ENCODE results near the gene CHML.

CHML gene

DNA sequence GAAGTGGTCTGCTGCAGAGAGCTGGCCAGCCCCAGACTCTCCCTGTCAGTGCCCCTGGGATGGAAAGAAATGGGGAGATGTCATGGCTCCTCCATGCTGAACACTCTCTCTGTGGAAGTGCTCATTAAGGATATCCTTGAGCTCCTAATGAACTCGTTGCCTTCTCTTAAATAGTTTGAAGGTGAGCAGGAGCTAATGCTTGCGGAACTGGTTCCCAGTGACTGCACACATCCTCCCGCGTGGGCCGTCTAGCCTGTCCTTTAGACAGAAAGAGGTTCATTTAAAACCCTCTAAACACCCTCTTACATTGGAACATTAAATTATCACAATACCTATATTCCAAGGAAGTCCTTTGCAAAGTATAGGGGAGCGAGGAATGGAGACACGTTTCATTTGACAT is 6.0 kb upstream of the CHML start:
- H3K4me1 ChIP-seq (ENCODE audit: control insufficient read depth, insufficient read depth, low read length, poor library complexity, severe bottlenecking) = no peaks in the 10 kb centered on the region
- no peaks in the 10 kb centered on the region for H3K36me3 ChIP-seq (ENCODE audit: control insufficient read depth, insufficient read depth, low read length)
- H3K27ac ChIP-seq (ENCODE audit: low read depth, low read length, severe bottlenecking) = no peak overlapping the region
- peaks cover 10% of the 10 kb centered on the region for H3K9me3 ChIP-seq (ENCODE audit: control insufficient read depth, low read length)
- WGBS, 2 experiments (ENCODE audit: insufficient coverage in 2 of 2) = 81 to 88% methylated on average over 5 to 7 of the region's 7 CpGs
- H3K4me3 ChIP-seq (ENCODE audit: extremely low read depth, insufficient read depth, low read length, poor library complexity, severe bottlenecking) = no peak overlapping the region

DNA sequence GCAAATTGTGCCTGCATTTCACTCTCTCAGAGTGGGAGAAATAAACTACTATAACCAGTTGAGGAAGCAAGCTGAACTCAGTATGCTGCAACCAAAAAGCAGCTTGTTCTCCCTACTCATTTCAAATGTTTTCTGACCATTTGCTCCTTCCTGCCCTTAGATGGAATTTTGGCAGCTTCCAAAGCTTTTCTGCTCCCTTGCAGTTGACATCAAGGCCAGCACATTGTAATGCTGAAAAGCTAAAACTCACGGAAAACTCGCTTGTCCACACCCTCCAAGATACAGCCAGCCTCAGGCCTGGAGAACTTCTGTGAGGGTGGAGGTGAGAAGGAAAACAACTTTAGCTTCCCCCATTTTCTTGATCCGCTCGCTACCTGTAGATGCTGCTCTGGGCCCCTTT is 5.0 kb upstream of the CHML start:
- peaks cover 10% of the 10 kb centered on the region for H3K9me3 ChIP-seq (ENCODE audit: control insufficient read depth, low read length)
- no peak overlapping the region for H3K4me3 ChIP-seq (ENCODE audit: extremely low read depth, insufficient read depth, low read length, poor library complexity, severe bottlenecking)
- H3K27ac ChIP-seq (ENCODE audit: low read depth, low read length, severe bottlenecking) = no peak overlapping the region
- no peaks in the 10 kb centered on the region for H3K4me1 ChIP-seq (ENCODE audit: control insufficient read depth, insufficient read depth, low read length, poor library complexity, severe bottlenecking)
- WGBS, 2 experiments (ENCODE audit: insufficient coverage in 2 of 2) = 80 to 90% methylated on average over 1 to 2 of the region's 4 CpGs
- no peaks in the 10 kb centered on the region for H3K36me3 ChIP-seq (ENCODE audit: control insufficient read depth, insufficient read depth, low read length)

DNA sequence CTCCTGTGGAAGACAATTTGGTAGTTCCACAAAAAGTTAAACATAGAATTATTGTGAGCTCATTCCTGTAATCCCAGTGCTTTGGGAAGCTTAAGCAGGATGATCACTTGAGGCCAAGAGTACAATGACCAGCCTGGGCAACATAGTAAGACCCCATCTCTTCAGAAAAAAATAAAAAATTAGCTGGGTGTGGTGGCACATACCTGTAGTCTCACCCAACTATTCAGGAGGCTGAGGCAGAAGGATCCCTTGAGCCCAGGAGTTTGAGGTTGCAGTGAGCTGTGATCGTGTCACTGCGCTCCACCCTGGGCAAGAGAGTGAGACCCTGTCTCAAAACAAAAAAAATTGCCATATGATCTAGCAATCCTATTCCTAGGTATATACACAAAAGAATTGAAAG is 4.1 kb upstream of the CHML start:
- H3K27ac ChIP-seq (ENCODE audit: low read depth, low read length, severe bottlenecking) = no peak overlapping the region
- H3K36me3 ChIP-seq (ENCODE audit: control insufficient read depth, insufficient read depth, low read length) = no peaks in the 10 kb centered on the region
- H3K9me3 ChIP-seq (ENCODE audit: control insufficient read depth, low read length) = peaks cover 10% of the 10 kb centered on the region
- no CpG with 5 or more reads among the region's 2 CpGs for WGBS, 2 experiments (ENCODE audit: insufficient coverage in 2 of 2)
- no peaks in the 10 kb centered on the region for H3K4me1 ChIP-seq (ENCODE audit: control insufficient read depth, insufficient read depth, low read length, poor library complexity, severe bottlenecking)
- H3K4me3 ChIP-seq (ENCODE audit: extremely low read depth, insufficient read depth, low read length, poor library complexity, severe bottlenecking) = no peak overlapping the region

DNA sequence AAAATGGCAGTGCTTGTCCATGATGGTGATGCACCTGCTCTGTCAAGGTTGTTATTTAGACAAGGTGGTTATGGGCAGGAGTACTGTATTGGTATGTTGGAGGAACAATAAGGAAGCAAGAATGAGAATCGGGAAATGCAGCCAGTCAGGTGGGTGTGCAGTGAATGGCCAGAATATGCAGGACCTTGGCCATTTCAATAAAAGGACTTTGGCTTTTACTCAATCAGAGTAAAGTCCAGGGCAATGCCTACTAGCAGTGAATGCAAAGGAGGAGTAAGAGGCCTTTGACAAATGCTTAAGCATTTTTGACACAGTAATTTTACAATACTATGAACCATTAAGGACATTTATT is 2.4 kb upstream of the CHML start:
- no peaks in the 10 kb centered on the region for H3K36me3 ChIP-seq (ENCODE audit: control insufficient read depth, insufficient read depth, low read length)
- no peak overlapping the region for H3K4me3 ChIP-seq (ENCODE audit: extremely low read depth, insufficient read depth, low read length, poor library complexity, severe bottlenecking)
- 89 to 100% methylated on average over 1 of the region's 1 CpG for WGBS, 2 experiments (ENCODE audit: insufficient coverage in 2 of 2)
- peaks cover 10% of the 10 kb centered on the region for H3K9me3 ChIP-seq (ENCODE audit: control insufficient read depth, low read length)
- no peak overlapping the region for H3K27ac ChIP-seq (ENCODE audit: low read depth, low read length, severe bottlenecking)
- peaks cover 4% of the 10 kb centered on the region for H3K4me1 ChIP-seq (ENCODE audit: control insufficient read depth, insufficient read depth, low read length, poor library complexity, severe bottlenecking)

DNA sequence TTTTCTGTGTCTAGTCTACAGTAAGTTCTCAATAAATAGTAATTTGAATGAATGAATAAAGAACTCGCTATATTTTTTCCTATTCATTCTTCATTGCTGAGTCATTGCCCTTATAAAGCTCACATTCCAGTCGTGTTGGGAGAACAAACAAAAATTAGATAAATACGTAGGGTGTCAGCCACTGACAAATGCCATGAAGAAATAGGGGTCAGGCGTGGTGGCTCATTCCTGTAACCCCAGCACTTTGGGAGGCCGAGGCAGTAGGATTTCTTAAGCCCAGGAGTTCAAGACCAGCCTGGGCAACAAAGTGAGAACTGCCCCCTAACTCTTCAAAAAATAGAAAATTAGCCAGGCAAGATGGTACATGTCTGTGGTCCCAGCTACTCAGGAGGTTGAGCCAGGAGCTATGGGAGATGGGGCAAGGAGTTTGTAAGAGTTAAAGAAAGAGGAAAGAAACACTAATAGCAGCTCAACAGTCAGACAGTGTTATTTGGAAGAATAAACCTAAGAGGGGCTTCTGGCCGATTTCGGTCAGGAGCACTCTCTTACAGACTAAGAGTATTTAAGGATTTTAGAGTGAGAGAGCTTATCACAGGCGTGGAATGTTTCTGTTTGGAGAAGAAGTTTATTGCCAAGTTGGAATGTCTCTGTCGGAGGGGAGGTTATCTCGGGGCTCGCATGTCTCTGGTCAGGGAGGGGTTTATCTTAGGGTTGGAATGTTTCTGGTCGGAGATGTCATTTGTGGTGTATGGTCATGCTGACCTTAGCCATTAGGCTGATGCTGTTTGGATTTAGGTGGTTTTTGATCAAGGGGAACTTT is 1.8 kb upstream of the CHML start:
- Histone ChIP-seq H3K27ac (ENCODE audit: low read depth, low read length, severe bottlenecking) (no peak overlapping the region), H3K4me1 (ENCODE audit: control insufficient read depth, insufficient read depth, low read length, poor library complexity, severe bottlenecking) (peaks cover 6% of the 10 kb centered on the region), H3K4me3 (ENCODE audit: extremely low read depth, insufficient read depth, low read length, poor library complexity, severe bottlenecking) (no peak overlapping the region), H3K36me3 (ENCODE audit: control insufficient read depth, insufficient read depth, low read length) (no peaks in the 10 kb centered on the region), H3K9me3 (ENCODE audit: control insufficient read depth, low read length) (peaks cover 10% of the 10 kb centered on the region)
- 90 to 93% methylated on average over 9 to 10 of the region's 12 CpGs for WGBS, 2 experiments (ENCODE audit: insufficient coverage in 2 of 2)

DNA sequence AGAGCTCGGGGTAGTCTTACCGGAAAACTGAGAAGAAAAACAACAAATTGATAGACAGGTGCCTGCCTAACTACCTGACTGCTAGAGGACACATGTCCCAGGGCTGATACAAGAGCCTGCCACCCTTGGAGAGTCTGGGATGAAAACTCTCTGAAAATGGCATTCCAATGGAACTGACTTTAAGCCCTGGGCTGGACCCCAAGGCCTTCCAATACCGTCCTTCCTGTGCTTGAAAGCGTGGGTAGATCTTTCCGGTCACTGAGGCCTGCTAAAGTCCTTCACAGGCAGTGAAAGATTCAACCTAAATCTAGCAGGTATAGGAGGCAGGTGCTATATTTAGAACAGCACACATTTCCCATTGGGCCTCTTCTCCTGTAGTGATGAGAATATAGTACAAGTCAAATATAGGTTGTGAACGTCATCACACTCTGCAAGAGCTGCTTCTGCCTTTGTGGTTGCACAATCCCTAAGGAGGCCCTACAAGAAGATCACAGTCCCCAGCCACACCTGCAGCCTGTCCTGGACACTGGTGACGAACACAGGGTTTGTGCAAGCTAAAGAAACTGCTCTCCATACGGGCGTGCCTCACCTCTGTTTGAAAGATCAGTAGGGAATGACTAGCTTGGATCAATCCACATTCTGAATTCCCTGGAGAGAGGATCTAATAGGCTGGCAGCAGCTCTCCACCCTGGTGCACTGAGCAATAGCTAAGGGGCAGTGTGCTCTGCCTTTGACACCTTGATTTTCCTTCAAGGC is 876 bp upstream of the CHML start:
- Histone ChIP-seq H3K4me1 (ENCODE audit: control insufficient read depth, insufficient read depth, low read length, poor library complexity, severe bottlenecking) (peaks cover 6% of the 10 kb centered on the region), H3K4me3 (ENCODE audit: extremely low read depth, insufficient read depth, low read length, poor library complexity, severe bottlenecking) (peak overlapping the region; percentile 81), H3K9me3 (ENCODE audit: control insufficient read depth, low read length) (peaks cover 10% of the 10 kb centered on the region), H3K36me3 (ENCODE audit: control insufficient read depth, insufficient read depth, low read length) (no peaks in the 10 kb centered on the region), H3K27ac (ENCODE audit: low read depth, low read length, severe bottlenecking) (no peak overlapping the region)
- 95 to 100% methylated on average over 7 to 8 of the region's 9 CpGs for WGBS, 2 experiments (ENCODE audit: insufficient coverage in 2 of 2)

DNA sequence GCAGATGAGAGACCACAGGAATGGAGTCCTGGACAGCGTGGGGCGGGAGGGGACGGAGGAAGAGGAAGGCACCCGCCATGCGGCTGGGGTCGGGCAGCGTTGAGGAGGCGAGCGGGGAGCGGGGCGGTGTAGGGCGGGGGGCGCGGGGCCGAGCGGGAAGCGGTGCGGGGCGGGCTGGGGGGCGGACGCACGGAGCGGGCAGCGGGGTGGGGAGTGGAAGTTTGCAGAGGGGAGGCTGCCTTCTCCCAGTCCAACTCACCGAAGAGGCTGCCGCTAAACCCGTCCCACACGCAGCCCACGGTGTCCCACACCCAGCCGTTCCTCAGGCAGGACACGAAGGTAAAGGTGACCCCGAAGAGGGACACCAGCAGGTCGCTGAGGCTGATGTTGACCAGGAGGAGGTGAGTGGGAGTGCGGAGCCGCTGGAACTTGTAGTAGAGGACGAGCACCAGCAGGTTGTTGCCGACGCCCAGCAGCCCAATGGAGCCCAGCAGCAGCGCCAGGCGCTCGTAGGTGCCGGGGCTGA is 483 bp downstream of the CHML start:
- Histone ChIP-seq H3K4me3 (ENCODE audit: extremely low read depth, insufficient read depth, low read length, poor library complexity, severe bottlenecking) (peak overlapping the region; percentile 81), H3K27ac (ENCODE audit: low read depth, low read length, severe bottlenecking) (peak overlapping the region; percentile 77), H3K36me3 (ENCODE audit: control insufficient read depth, insufficient read depth, low read length) (peaks cover 13% of the 10 kb centered on the region), H3K9me3 (ENCODE audit: control insufficient read depth, low read length) (peaks cover 10% of the 10 kb centered on the region), H3K4me1 (ENCODE audit: control insufficient read depth, insufficient read depth, low read length, poor library complexity, severe bottlenecking) (peaks cover 6% of the 10 kb centered on the region)
- 1 to 3% methylated on average over 7 to 17 of the region's 42 CpGs for WGBS, 2 experiments (ENCODE audit: insufficient coverage in 2 of 2)

DNA sequence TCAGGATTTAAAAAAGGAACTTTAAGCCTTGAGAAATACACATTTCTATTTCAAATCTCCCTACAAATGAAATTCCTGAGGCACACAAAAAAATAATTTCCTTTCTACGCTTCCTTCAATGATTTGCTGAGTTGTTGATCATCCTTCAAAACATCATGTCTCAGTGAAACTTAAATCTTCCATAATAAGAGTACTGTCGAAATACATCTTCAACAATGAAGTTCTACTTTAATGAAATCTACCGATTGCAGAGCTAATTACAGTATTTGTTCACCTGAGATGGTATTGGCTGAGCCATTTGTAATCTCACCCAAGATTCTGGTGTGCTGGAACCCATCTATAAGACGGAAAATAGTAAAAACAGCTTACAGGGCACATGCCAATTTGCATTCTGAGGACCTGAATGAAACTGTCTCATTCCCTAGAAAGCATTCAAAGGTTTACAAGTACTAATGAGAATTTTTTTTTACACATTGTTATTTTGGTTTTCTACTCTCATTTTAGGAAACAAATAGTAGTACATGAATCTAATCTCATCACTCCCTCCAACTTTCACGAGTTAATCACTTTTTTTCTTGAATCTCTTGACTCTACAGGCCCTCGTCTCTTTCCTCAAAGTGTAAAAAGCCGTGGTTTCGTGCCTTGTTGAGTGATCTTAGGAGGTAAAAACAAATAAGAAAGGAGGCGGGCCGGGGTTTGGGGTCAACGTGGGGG is 1.1 kb downstream of the CHML start:
- peaks cover 11% of the 10 kb centered on the region for H3K4me1 ChIP-seq (ENCODE audit: control insufficient read depth, insufficient read depth, low read length, poor library complexity, severe bottlenecking)
- H3K9me3 ChIP-seq (ENCODE audit: control insufficient read depth, low read length) = peaks cover 10% of the 10 kb centered on the region
- H3K36me3 ChIP-seq (ENCODE audit: control insufficient read depth, insufficient read depth, low read length) = peaks cover 19% of the 10 kb centered on the region
- H3K27ac ChIP-seq (ENCODE audit: low read depth, low read length, severe bottlenecking) = peak overlapping the region; percentile 24
- WGBS, 2 experiments (ENCODE audit: insufficient coverage in 2 of 2) = 10 to 33% methylated on average over 3 to 5 of the region's 11 CpGs
- peak overlapping the region; percentile 81 for H3K4me3 ChIP-seq (ENCODE audit: extremely low read depth, insufficient read depth, low read length, poor library complexity, severe bottlenecking)

DNA sequence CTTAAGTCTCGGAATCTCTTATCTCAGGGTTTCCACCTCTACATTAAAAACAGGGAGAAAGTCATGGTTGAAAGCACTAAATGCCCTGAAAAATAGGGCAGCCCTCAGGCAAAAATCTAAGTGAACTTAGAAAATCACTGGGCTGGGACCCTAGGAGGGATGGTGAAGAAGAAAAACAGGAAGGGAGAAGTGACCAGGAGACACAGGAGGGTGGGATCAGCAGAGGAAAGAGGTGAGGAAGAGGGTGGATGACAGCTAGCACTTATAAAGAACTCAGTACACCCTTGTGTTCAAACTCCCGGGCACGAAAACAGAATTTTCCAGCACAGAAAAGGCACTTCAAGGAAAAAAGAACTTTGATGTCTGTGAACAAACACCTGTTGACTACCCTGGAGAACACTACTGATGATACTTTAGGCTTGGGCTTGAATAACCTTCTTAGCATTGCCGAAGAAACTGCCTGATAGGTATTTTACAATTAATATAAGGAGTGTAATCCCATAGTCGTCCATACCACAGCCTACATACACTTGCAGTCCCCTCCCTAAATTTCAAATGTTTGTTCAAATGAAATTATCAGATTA is 2.0 kb downstream of the CHML start:
- Histone ChIP-seq H3K4me1 (ENCODE audit: control insufficient read depth, insufficient read depth, low read length, poor library complexity, severe bottlenecking) (peaks cover 13% of the 10 kb centered on the region), H3K4me3 (ENCODE audit: extremely low read depth, insufficient read depth, low read length, poor library complexity, severe bottlenecking) (peak overlapping the region; percentile 81), H3K27ac (ENCODE audit: low read depth, low read length, severe bottlenecking) (no peak overlapping the region), H3K36me3 (ENCODE audit: control insufficient read depth, insufficient read depth, low read length) (peaks cover 24% of the 10 kb centered on the region), H3K9me3 (ENCODE audit: control insufficient read depth, low read length) (peaks cover 10% of the 10 kb centered on the region)
- WGBS, 2 experiments (ENCODE audit: insufficient coverage in 2 of 2) = 61% methylated on average over 2 of the region's 5 CpGs; no CpG with 5 or more reads in 1 of the 2 experiments

DNA sequence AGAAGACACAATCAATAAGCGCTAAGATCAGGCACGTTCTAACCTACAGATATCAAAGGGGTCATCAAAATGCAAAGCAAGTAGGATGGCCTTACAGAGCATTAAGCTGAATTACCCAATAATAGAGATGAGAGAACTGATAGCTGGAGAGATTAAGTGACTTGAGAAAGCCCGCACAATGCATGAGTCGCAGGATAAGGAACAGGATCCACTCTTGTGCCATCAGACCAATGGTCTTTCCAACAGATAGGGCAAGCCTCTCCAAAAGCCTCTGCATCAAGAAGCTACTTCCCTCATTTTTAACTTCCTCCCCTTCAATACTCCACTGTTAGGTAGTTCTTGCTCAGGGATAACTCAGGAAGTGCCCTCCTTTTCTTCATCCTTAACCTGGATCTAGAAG is 2.6 kb downstream of the CHML start:
- peaks cover 9% of the 10 kb centered on the region for H3K9me3 ChIP-seq (ENCODE audit: control insufficient read depth, low read length)
- 75 to 78% methylated on average over 2 to 4 of the region's 4 CpGs for WGBS, 2 experiments (ENCODE audit: insufficient coverage in 2 of 2)
- H3K27ac ChIP-seq (ENCODE audit: low read depth, low read length, severe bottlenecking) = no peak overlapping the region
- H3K4me3 ChIP-seq (ENCODE audit: extremely low read depth, insufficient read depth, low read length, poor library complexity, severe bottlenecking) = peak overlapping the region; percentile 81
- peaks cover 13% of the 10 kb centered on the region for H3K4me1 ChIP-seq (ENCODE audit: control insufficient read depth, insufficient read depth, low read length, poor library complexity, severe bottlenecking)
- H3K36me3 ChIP-seq (ENCODE audit: control insufficient read depth, insufficient read depth, low read length) = peaks cover 29% of the 10 kb centered on the region
